CD4-positive, alpha-beta T cell treated with Interleukin-4 for 1 hour (primary cell): ENCODE results near the gene CA9.

ENCODE experiments used
- DNase-seq, 2 donors: peaks; one replicate each; pipeline ENCODE4 v3.0.0-alpha.2; 2020 to 2022

Gene CA9

DNA sequence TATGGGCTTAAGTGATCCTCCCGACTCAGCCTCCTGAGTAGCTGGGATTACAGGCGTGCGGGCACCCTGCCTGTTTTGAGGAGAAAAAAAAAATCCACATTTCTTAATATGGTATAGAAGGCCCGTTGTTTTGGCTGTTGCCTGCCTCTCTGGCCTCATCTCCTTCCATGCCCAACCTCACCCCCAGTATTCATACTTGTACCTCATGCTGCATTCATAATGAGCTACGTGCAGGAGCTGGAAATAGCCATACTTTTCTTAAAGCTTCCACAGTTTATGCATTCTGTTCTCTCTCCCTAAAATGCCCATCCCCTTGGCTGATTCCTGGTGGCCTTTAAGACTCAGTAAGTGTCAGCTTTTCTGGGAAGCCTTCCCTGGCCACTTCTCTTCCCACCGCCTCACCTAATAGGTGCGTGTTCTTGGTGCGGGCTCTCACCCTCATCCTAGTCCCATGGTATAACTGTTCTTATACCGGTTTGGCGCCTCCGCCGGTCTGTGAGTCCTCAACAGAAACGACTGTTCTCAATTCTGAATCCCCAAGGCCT, 18.1 kb downstream of the CA9 start:
- DNase-seq = no peak

DNA sequence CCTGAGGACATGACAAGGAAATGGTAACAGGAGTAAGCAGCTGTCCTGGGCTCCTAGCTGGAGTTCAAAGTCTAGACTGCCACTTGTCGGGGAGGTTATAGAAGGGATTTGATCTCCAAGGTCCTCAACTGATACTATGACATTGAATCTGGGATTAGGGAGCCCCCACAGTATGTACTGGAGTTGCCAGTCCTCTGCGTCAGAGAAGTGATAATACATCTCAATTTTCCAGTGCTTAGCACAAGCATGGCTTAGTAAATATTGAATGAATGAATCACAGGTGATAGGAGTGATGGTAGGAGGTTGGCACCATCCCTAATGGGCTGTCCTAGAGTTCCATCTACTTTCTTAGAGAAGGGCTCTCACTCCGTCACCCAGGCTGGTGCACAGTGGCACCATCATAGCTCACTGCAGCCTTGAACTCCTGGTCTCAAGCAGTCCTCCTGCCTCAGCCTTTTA, 22.2 kb downstream of the CA9 start:
- DNase-seq = no peak

DNA sequence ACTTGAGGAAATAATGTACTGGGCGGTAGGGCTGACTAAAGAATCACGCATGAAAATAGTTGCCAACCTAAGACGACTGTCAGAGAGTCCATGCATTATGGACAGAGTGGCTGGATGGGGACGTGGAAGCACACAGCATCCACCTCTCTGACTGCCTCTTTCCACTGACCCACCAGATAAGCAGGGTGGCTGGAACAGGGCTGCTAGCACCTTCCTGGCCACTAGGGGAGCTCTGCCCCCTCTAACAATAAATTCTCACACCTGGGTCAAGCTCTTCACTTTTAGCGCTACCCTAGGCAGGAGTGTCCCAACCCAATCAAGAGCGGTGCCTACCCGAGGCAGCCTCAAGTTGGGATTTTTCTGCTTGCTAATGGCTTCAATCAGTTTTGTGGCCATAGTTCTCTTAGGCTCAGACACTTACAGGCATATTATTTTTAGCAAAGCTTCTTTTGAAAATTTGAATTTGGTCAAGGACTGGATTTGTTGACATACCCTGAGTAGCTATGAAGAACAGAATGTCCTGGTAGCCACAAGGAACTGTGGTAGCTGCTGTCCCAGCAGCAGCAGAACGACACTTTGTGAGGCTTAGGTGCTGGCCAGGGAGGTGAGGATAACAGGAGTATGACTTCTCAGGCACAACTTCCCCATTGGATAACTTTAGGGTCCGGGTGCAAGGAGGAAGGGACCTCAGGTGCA, 22.9 kb downstream of the CA9 start:
- peak; percentile 70 to 71 for DNase-seq

DNA sequence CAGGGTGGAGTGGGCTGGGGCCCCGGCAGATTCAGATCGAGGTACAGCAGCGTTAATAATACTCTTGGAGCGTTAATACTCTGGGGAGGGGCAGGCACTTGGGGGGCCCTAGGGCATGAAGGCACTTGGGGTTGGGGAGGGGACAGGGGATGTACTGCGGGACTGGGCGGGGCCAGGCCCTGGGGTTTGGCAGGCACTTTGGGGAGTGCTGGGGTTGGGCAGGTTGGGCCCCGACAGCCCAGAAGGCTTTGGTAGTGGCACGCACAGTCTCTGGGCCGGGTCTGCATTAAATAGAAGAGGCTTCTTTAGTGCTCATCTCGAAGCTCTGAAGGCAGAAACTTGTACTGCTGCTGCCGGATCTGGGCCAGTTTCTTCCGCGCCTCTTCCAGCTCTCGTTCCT, 23.8 kb downstream of the CA9 start:
- no peak for DNase-seq

DNA sequence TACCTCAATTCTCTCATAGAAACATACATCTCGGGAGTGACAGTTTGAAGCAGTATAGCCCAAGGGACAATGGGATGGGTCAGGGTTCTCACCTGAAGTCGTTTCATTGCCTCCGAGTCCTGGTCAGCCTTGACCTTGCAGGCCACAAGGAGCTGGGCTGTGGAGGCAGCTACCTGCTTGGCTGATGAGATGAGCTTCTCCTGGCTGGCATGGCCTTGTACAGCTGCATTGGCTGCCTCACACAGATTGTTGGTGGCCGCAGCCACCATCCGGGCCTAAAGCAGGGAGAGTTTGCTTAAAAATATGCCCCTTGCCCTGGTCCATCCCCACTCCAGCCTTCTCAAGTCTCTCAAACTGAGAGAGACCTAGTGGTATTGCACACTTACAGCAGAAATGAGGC, 24.5 kb downstream of the CA9 start:
- no peak for DNase-seq

DNA sequence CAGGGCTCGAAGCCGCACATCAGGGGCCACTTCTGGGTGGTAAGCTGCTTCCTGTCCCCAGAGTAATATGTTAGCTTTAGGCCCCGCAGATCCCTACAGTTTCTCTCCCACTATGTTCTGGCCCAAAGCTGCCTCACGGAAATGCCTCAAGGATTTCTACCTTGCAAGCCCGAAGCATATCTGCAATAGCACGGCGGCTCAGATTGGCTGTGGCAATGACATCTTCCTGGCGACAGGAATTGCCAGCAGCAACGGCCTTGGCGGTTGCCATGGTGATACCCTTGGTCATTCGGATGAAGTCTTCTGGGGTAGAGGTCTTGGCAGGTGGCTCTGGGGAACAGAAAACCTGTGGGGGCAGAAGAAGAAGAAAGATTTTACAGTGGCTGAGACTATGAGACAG, 26.3 kb downstream of the CA9 start:
- no peak for DNase-seq

DNA sequence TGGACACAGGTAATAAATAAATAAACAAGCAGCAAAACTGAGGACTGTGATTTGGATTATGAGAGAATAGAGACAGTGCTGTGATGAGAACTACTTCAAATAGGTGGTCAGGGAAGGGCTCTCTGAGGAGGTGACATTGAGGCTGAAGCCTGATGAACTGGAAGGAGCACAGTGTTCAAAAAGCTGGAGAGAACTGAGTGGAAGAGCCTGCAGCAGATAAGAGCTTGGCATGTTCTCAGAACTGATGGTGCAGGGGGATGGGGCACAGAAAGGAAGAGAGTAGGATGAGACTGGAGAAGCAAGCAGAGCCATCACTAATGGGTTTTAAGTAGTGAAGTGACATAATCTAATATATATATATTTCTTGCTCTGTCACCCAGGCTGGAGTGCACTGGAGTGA, 27.2 kb downstream of the CA9 start:
- no peak for DNase-seq

DNA sequence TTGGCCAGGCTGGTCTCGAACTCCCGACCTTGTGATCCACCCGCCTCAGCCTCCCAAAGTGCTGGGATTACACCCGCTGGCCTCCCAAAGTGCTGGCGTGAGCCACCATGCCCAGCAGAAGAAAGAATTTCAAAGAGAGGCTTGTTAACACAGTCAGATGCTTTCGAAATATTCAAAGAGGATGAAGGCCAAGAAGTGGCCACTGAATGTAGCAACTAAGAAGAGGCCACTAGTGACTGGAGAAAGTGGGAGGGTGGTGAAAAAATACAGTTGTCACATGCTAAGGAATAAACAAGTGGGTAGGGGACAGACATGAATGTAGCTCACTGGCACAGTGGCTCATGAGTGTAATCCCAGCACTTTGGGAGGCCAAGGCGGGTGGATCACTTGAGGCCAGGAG, 29.0 kb downstream of the CA9 start:
- no peak for DNase-seq

DNA sequence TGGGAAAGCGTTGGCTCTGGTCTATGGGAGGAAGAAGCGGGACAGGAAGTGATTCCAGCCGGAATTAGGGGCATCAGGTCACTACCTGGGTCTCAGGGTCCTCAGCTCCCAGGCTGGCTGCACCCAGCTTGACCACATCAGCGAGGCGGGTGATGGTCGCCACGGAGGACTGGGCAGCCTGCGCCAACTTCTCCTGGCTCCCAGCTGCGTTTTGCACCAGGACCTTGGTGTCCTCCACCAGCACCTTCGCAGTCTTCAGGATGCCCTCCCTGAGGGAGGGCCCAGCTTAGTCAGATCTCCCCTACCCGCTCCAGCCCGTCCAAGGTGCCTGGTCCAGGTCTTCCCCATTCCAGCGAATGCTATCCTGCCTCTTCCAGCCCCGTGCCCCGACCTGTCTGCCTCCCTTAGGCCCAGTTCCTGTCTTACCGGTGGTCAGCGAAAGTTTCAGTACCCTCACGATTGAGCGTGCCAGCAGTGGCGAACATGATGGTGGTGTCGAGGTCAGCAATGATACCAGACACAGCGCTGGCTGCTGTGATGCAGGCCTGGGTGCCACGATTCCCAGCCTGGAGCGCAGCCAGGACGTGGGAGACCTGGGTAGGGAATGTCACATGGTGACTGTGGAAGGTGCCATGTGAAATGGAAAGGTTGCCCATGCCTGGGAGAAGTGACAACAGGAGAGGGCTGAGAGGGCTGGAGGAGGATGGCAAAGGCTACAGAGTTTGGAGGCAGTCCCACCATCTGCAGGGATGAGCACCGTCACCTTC, 30.4 kb downstream of the CA9 start:
- DNase-seq = no peak

DNA sequence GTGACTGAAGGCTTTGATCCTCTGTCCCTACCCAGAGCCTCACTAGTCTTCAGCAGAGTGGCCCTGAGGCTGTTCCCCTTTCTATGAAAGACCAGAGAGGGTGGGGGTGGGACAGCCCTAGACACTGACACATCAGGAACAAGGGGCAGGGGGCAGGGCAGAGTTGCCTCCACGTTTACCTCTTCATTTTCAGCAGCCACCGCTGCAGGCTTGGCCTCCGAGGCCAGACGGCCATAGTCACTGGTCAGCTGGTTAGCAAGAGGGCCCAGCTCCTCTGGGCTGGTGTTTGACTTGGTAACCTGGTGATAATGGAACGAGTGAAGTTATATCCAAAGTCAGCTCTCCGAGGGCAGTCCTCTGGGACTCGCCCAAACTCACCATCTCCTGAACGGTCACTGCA, 31.6 kb downstream of the CA9 start:
- no peak for DNase-seq

DNA sequence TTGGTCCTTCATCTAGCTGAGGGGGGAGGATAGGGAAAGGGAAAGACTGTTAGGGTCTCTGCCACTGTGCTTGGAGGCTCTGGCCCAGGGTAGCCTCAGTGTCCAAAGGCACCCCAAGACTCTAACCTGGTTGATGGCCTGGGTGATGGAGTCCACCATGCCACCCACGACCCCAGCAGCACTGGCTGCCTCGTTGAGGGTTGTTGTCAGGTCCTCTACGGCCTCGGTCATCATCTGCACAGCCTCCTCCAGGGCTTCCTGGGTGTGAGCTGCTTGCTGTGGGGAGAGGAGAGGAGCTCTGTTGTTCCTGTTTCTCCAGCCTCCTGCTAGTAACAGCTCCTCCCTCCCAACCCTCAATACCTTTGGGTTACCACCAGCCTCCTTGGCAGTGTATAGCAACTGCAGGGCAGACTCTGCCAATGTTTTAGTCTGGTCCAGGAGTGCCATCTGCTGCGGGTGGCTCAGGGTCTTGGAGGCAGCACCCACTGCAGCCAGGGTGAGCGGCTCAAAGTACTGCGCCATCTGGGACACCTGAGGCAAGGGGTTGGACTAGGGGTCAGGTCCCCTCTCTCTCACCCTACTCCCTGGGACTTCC, 32.2 kb downstream of the CA9 start:
- no peak for DNase-seq

DNA sequence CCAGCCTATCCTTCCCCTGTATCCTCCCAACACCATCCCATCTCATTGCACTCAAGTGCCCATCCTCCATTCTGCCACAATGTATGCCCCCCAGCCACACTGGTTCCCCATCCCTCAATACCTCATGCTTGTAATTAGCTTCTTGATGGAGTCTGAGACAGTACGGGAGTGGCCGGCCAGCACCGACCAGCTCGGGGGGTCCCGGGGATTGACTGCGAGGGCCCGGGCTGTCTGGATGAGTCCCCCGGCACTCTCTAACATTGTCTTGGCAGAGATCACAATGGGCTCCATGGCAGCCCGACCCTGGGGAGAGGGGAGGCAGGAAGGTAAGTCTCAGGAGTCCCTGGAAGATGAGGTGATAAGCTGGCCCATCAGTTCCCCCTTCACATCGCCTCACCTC, 33.2 kb downstream of the CA9 start:
- no peak for DNase-seq

DNA sequence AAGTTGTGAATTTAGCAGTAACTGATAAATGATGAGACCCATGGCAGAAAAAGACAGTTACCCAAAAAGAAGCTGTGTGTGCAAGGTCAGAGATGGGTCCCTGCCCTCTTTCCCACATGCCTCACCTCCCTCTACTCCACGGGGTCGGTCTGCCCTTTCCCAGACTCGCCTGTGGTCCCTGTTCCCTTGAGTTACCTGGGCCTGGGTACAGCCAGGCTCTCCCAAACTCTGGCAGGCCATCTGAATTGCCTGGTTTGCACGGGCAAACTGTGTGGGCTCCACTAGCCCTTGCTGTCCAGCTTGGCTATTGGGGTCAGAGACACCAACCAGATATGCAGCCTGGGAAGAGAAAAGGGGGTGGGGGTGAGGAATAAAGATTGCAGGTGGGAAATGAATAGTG, 34.4 kb downstream of the CA9 start:
- DNase-seq = no peak

DNA sequence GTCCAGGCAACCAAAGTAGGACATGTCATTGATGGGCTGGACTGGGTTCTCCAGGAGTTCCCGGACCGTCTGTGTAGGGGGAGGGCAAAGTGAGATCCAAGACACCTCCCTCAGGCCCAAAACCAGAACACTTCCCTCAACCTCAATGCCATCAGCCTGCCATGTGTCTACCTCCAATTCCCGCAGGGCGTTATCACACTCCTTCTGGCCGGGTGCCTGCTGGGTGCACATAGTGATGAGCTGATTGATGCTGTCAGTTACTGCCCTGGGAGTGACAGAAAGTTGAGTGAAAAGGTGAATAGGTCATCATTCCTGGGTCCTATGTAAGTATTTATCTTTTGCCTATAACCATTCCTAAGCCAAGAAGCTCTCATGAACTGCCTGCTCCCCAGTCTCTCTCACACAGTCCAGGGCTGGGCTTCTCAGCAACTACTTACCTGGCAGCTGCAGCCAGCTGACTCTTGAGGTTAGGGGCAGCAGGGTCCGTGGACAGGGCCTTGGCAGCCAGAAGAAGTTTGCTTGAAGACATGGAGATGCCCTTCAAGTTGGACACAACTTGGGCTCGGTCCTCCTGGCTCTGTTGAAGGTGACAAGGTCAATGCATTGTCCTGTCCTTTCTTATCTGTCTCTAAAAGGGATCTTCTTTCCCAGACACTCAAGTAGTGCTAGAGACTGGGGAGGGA, 37.2 kb downstream of the CA9 start:
- no peak for DNase-seq

DNA sequence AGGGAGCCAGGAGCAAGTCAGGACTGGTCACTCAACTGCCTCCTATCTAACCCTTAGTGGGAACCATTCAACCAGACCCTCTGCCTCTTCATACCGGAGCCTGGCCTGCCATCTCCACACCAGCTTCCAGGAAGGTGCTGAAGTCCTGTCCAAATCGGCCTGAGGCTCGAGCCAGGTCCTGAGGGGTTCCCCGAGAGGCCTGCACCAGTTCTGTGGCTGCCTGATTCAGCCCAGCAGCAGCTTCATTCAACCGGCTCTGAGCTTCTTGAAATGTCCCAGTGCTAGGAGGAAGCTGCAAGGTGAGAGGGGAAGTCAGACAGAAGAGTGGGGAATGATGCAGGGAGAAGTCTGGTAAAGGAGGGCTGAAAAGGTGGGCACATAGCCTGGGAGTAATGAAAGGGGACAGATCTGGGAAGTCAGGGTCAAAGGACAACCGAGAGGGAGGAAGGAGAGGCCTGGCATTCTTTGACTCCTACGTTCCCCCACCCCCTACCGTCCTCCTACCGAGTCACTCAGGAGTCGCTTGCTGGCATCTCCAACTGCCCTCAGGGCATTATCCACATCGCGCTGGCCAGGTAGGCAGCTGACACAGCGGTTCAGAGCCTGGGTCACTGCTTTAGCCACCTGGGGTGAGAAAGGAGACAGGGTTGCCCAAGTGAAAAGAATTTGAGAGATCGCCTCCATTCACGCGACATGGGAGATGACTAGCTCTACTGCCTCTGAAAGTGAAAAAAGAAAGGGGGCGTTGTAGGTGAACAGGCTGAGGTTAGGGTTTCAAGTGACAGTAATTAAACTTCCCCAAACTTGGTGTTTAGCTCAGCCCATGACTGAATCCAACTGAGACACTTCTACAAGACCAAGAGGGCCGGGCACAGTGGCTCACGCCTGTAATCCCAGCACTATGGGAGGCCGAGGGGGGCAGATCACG, 38.0 kb downstream of the CA9 start:
- DNase-seq = no peak

DNA sequence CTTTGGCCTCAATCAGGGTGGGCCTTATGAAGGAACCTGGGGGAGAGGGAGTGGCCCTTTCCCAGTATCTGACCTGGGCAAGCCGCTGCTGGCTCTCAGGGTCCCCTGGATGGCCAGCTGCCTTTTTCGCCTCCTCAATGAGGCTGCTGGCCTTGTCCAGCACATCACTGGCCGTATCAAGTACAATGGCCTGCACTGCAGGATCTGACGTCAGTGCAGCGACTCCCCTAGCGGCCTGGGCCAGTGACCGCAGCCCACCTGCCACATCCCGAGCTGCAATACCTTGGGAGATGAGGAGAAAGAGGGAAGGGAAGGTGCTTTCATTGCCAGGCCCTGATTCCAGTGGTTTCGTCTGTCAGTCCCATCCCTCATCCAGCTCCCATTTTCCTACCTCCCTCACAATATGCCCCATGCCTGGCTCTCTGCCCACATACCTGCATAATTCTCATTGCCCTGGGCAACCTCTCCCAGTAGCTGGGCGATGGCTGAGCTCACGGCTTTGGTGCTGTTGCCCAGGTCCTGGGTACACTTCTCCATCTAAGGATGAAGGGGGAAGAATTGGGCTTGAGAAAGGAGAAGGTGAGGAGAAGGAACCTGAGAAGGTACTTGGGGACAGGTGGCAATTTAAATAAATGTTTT, 39.2 kb downstream of the CA9 start:
- no peak for DNase-seq

DNA sequence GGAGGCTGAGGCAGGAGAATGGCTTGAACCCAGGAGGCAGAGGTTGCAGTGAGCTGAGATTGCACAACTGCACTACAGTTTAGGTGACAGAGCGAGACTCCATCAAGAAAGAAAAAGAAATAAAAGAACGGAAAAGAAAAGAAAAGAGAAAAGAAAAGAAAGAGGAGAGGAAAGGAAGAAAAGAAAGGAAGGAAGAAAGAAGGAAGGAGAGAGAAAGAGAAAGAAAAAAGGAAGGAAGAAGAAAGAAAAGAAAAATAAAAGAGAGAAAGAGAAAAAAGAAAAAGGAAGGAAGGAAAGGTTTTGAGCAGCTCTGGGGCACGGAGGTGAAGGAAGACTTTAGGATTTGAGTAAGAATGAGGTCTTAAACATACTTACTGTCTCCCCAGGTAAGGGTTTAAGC, 39.9 kb downstream of the CA9 start:
- DNase-seq = no peak

DNA sequence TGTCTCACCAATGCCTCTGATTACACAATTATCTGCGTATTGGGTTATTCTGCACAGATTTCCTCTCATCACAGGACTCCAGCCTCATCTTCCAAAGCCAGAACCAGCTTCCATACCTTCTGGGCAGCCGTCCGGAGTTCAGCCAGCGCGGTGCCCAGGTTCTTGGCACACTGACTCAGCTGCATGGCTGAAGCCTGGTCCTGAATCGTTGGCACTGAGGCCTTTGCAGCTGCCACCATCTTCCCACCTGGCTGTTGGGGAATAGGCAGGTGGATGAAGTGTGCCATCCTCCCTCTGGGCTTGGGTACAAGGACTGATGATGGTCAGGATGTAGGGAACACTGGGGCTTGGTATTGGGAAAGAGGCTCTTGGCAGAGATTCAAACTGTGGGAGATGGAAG, 40.4 kb downstream of the CA9 start:
- DNase-seq = no peak

DNA sequence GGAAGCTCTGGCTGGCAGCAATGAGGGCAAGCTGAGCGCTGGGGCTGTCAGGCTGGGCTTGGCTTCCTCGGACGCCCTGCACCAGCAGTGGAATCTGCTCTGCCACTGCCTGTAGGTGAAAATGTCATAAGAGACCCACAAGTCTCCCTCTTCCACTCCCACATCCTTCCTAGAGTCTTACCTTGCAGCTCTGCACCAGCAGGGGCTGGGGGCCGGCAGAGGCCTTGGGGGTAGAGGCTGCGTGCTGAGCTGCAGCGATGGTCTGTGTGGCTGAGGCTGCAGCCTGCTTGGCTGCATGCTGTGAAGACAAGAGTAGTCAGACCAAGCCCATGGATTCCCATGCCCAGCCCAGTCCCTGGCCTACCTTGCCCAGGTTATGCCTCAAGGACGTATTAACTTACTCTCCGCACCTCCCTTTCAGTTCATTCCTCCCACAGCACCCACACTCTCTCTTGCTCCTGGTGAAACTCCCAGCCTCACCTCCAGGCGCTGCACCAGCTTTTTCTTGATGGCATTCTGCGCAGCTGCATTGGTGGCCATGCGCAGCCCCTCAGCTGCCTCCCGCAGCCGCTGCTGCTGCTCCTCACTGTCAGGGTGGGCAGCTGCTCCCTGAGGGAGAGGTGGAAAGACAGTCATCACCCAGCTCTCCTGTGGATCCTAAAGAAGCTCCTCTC, 41.0 kb downstream of the CA9 start:
- DNase-seq = no peak

DNA sequence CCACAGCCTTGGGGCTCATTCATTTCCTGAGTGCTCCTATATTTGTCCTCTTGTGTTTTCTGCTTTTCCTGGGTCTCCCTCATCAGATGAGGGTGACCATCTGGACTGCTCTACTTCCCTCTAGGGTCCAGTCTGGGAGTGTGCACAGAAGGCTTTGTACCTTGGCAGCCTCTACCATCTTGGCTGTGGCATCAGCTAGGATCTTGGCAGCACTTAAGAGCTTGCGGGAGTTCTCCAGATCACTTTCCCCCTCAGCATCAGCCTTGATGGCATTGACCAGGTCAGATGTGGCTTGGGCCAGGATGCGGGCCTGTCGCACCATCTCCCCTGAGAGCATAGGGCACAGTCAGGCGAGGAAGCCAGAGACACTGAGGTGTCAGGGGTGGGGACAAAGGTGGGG, 42.5 kb downstream of the CA9 start:
- DNase-seq = no peak
